Breast epithelium (tissue), 4 donors: ENCODE measurements around the gene FAH. TPM values are rescaled to one million over a fixed set of nuclear protein-coding genes. Genes with fewer than 3 reads are reported as not detected.

Experiments used
- DNase-seq, 2 donors: peaks; one replicate each; pipeline ENCODE4 v3.0.0-alpha.2; 2019; ENCODE audit warnings: low spot score in 2 of 2
- H3K27ac ChIP-seq, 2 donors: fragments of 200-600 bp; sonication (generic) in 1 of 2; one replicate each; pipeline ENCODE4 v1.5.1; 2016 to 2019; ENCODE audit warnings: mild to moderate bottlenecking in 1 of 2
- H3K27me3 ChIP-seq, 2 donors: fragments of 200-600 bp; sonication (generic) in 1 of 2; one replicate each; pipeline versions ENCODE4 v1.5.1 to v1.6.0; 2017 to 2019; ENCODE audit warnings: control low read depth in 1 of 2, mild to moderate bottlenecking in 1 of 2
- H3K36me3 ChIP-seq: fragments of 200-600 bp; one replicate; pipeline ENCODE4 v1.5.1; 2019
- H3K4me1 ChIP-seq, 2 donors: fragments of 200-600 bp; sonication (generic); one replicate each; pipeline ENCODE4 v1.5.1; 2016 to 2019; ENCODE audit warnings: control low read depth in 1 of 2
- H3K4me3 ChIP-seq, 3 donors: fragments of 200-600 bp; sonication (generic); 1 replicate in 2 of 3; 2 replicates in 1 of 3; pipeline ENCODE4 v1.5.1; 2016 to 2019; ENCODE audit warnings: mild to moderate bottlenecking in 3 of 3, moderate library complexity in 2 of 3
- H3K9me3 ChIP-seq, 2 donors: fragments of 200-600 bp; sonication (generic) in 1 of 2; one replicate each; pipeline ENCODE4 v1.5.1; 2016 to 2019; ENCODE audit warnings: control low read depth in 1 of 2
- CTCF ChIP-seq, 3 donors: fragments of 450-650 bp; IDR thresholded peaks; one replicate each; pipeline ENCODE4 v1.5.1; 2016 to 2017; ENCODE audit warnings: antibody characterized with exemption in 3 of 3, mild to moderate bottlenecking in 3 of 3, moderate library complexity in 3 of 3
- POLR2A ChIP-seq: fragments of 450-650 bp; IDR thresholded peaks from one replicate; pipeline ENCODE4 v1.6.1; 2016; ENCODE audit warnings: antibody characterized with exemption, mild to moderate bottlenecking, moderate library complexity
- POLR2AphosphoS5 ChIP-seq, 3 donors: sonication (generic); formaldehyde crosslinking; IDR thresholded peaks; one replicate each; pipeline ENCODE4 v1.6.1; 2017; ENCODE audit warnings: antibody characterized with exemption in 3 of 3
- intact Hi-C: fragments of 100-400 bp; cut with DNase I; formaldehyde crosslinking; loops from one replicate; pipeline ENCODE4 v1.15.1; 2023; ENCODE audit warnings: low total_unique reads
- total RNA-seq, 3 donors: library from RNA; depleted of rRNA; stranded (reverse); fragments of >200 nt; gene quantifications; one replicate each; pipeline ENCODE4 v1.1.0, GENCODE V29; 2016

Gene FAH
- total RNA-seq, 3 donors from 2014 or later: 48.8 to 164 (median 50.9) TPM

GRCh38 chr15:80217327-80217900, 64.6 kb downstream of the FAH start:
- H3K4me1 ChIP-seq: no peaks in the 10 kb centered on the region
- H3K36me3 ChIP-seq: no peaks in the 10 kb centered on the region
- DNase-seq: no peak
- H3K27ac ChIP-seq: no peak overlapping the region
- TF ChIP-seq POLR2A: no peak
- no peak for TF ChIP-seq POLR2AphosphoS5 (IDR thresholded peaks at IDR 0.05)
- H3K4me3 ChIP-seq: no peak overlapping the region
- intact Hi-C loops: no loop called here
- no peaks in the 10 kb centered on the region for H3K27me3 ChIP-seq
- H3K9me3 ChIP-seq: no peaks in the 10 kb centered on the region

GRCh38 chr15:80219955-80220354, 67.2 kb downstream of the FAH start:
- no peak overlapping the region for H3K4me3 ChIP-seq
- TF ChIP-seq CTCF (IDR thresholded peaks at IDR 0.05): no peak
- no peak for TF ChIP-seq POLR2A
- no peak for TF ChIP-seq POLR2AphosphoS5 (IDR thresholded peaks at IDR 0.05)
- H3K27ac ChIP-seq: no peak overlapping the region
- H3K9me3 ChIP-seq: no peaks in the 10 kb centered on the region
- intact Hi-C loops: no loop called here
- H3K36me3 ChIP-seq: no peaks in the 10 kb centered on the region
- H3K4me1 ChIP-seq: no peaks in the 10 kb centered on the region
- DNase-seq: no peak
- H3K27me3 ChIP-seq: no peaks in the 10 kb centered on the region

- Histone ChIP-seq H3K36me3 (no peaks in the 10 kb centered on the region), H3K4me1 (no peaks in the 10 kb centered on the region), H3K9me3 (no peaks in the 10 kb centered on the region), H3K27ac (no peak overlapping the region), H3K27me3 (peaks cover 0 to 8% of the 10 kb centered on the region in 2 donors), H3K4me3 (no peak overlapping the region)
- TF ChIP-seq POLR2A (no peak), CTCF (IDR thresholded peaks at IDR 0.05) (no peak), POLR2AphosphoS5 (IDR thresholded peaks at IDR 0.05) (no peak)
- no peak for DNase-seq
- intact Hi-C loops: loop anchor here (5.0 kb wide), 1 partner anchor 392 kb away; no protein-coding TSS in a partner anchor
Observed at GRCh38 chr15:80228959-80229610, 76.3 kb downstream of the FAH start.

GRCh38 chr15:80231371-80231770, 78.6 kb downstream of the FAH start:
- Histone ChIP-seq H3K27me3 (peaks cover 0 to 18% of the 10 kb centered on the region in 2 donors), H3K4me3 (no peak overlapping the region), H3K9me3 (no peaks in the 10 kb centered on the region), H3K36me3 (no peaks in the 10 kb centered on the region), H3K27ac (no peak overlapping the region), H3K4me1 (no peaks in the 10 kb centered on the region)
- TF ChIP-seq CTCF (IDR thresholded peaks at IDR 0.05): no peak
- TF ChIP-seq POLR2AphosphoS5 (IDR thresholded peaks at IDR 0.05): no peak
- TF ChIP-seq POLR2A: no peak
- no peak for DNase-seq
- intact Hi-C loops: loop anchor here (5.0 kb wide), 1 partner anchor 594 kb away; no protein-coding TSS in a partner anchor

- H3K4me1 ChIP-seq: no peaks in the 10 kb centered on the region
- H3K4me3 ChIP-seq: no peak overlapping the region
- intact Hi-C loops: loop anchor here (5.0 kb wide), 1 partner anchor 596 kb away; no protein-coding TSS in a partner anchor
- no peaks in the 10 kb centered on the region for H3K9me3 ChIP-seq
- H3K27ac ChIP-seq: no peak overlapping the region
- peaks cover 0 to 18% of the 10 kb centered on the region in 2 donors for H3K27me3 ChIP-seq
- DNase-seq: no peak
- no peaks in the 10 kb centered on the region for H3K36me3 ChIP-seq
- TF ChIP-seq POLR2A (no peak), CTCF (IDR thresholded peaks at IDR 0.05) (no peak), POLR2AphosphoS5 (IDR thresholded peaks at IDR 0.05) (no peak)
Observed at GRCh38 chr15:80233581-80233980, 80.8 kb downstream of the FAH start.
